K562 (cell line): ENCODE measurements around the gene PGBD1. TPM values are rescaled to one million over a fixed set of nuclear protein-coding genes. Genes with fewer than 3 reads are reported as not detected.

ENCODE experiments used
- ATAC-seq: fragments of 200-7000 bp; cut with Tn5 transposase; 3 replicates; pipeline ENCODE4 v1.9.1; 2020; ENCODE audit warnings: moderate library complexity
- BruUV-seq: library from RNA; stranded (reverse); fragments of 400-500 nt; replicated peaks from 2 replicates; lab custom pipeline; 2021; lab: Mats Ljungman, UMichigan
- CTCF ChIA-PET: fragments of 300-600 bp; formaldehyde crosslinking; extraction: SDS; loops from one replicate; lab custom pipeline; 2021; ENCODE audit warnings: low intra/inter-chr PET ratio; lab: Yijun Ruan, JAX
- POLR2A ChIA-PET: fragments of 300-600, 350-650 bp; sonication (Branson Sonifier 250); formaldehyde crosslinking; extraction: SDS; loops from one replicate; lab custom pipeline; 2021; ENCODE audit warnings: antibody characterized with exemption, inconsistent platforms; lab: Yijun Ruan, JAX
- DNase-seq, 4 experiments: peaks; one replicate each; pipeline versions ENCODE4 v3.0.0 to v3.0.0-alpha.2; 2011 to 2018; ENCODE audit warnings: low spot score in 3 of 4, mixed read lengths in 3 of 4; ENCODE audit errors: extremely low read depth in 1 of 4
- FAIRE-seq: peaks from 2 replicates; lab custom pipeline; 2011; peaks lifted over from hg19 to GRCh38; lab: Jason Lieb, UNC
- H2AFZ ChIP-seq: 2 replicates; pipeline ENCODE4 v1.6.0; 2011; ENCODE audit warnings: low read depth, low read length, control low read depth, inconsistent platforms
- H3K27ac ChIP-seq: fragments of 200-600 bp; 3 replicates; pipeline ENCODE4 v1.8.0; 2011; ENCODE audit warnings: low read depth, mild to moderate bottlenecking, control low read depth, inconsistent platforms, low read length, moderate library complexity, mixed read lengths; ENCODE audit errors: extremely low read depth
- H3K27me3 ChIP-seq, 2 experiments: fragments of 300-600 bp in 1 of 2; 2 replicates in 1 of 2; 3 replicates in 1 of 2; pipeline versions ENCODE4 v1.6.0 to v1.8.0; 2011; ENCODE audit warnings: inconsistent platforms in 2 of 2, low read length in 2 of 2, mild to moderate bottlenecking in 1 of 2, mixed read lengths in 1 of 2, moderate library complexity in 1 of 2; ENCODE audit not compliant: control insufficient read depth in 2 of 2, insufficient read depth in 2 of 2
- H3K36me3 ChIP-seq: fragments of 300-600 bp; 3 replicates; pipeline ENCODE4 v1.8.0; 2011; ENCODE audit warnings: mild to moderate bottlenecking, low read length, inconsistent platforms; ENCODE audit not compliant: control insufficient read depth, insufficient read depth
- H3K4me1 ChIP-seq, 2 experiments: fragments of 200-600 bp in 1 of 2; replicated peaks in 1 of 2; 2 replicates in 1 of 2; 3 replicates in 1 of 2; pipeline versions ENCODE4 v1.5.1 to v1.8.0; 2011; ENCODE audit warnings: inconsistent platforms in 2 of 2, low read length in 2 of 2, mild to moderate bottlenecking in 1 of 2, mixed read lengths in 1 of 2, moderate library complexity in 1 of 2; ENCODE audit not compliant: control insufficient read depth in 2 of 2, insufficient read depth in 2 of 2
- H3K4me2 ChIP-seq: 2 replicates; pipeline ENCODE4 v1.6.1; 2011; ENCODE audit warnings: low read length, control low read depth, inconsistent platforms, mixed read lengths; ENCODE audit not compliant: insufficient read depth
- H3K4me3 ChIP-seq: fragments of 200-600 bp; sonication (generic), shearing (Covaris generic); 2 replicates; pipeline ENCODE4 v1.5.1; 2016; ENCODE audit warnings: control low read depth, inconsistent platforms
- H3K79me2 ChIP-seq: fragments of 200-600 bp; 3 replicates; pipeline ENCODE4 v1.8.0; 2011; ENCODE audit warnings: low read length, inconsistent platforms; ENCODE audit not compliant: control insufficient read depth, insufficient read depth
- H3K9ac ChIP-seq, 2 experiments: 2 replicates each; pipeline versions ENCODE4 v1.6.0 to v1.6.1; 2011; ENCODE audit warnings: low read depth in 2 of 2, low read length in 2 of 2, control low read depth in 1 of 2, inconsistent platforms in 1 of 2, mild to moderate bottlenecking in 1 of 2, mixed read lengths in 1 of 2; ENCODE audit not compliant: insufficient read depth in 1 of 2
- H3K9me1 ChIP-seq: one replicate; pipeline ENCODE4 v1.6.0; 2011; ENCODE audit warnings: inconsistent platforms, mild to moderate bottlenecking, low read length, moderate library complexity; ENCODE audit not compliant: control insufficient read depth, insufficient read depth
- H3K9me3 ChIP-seq: replicated peaks from 2 replicates; pipeline ENCODE4 v1.5.1; 2011; ENCODE audit warnings: low read depth, low read length, inconsistent platforms; ENCODE audit not compliant: control insufficient read depth, insufficient read depth
- H4K20me1 ChIP-seq: replicated peaks from 2 replicates; pipeline ENCODE4 v1.6.1; 2011; ENCODE audit warnings: low read length, inconsistent platforms, mixed read lengths; ENCODE audit not compliant: control insufficient read depth, insufficient read depth
- CHD4 ChIP-seq: fragments of 200-600 bp; sonication (generic); IDR thresholded peaks from 3 replicates; pipeline ENCODE4 v1.6.1; 2012; ENCODE audit warnings: low read depth, mild to moderate bottlenecking, mixed read lengths, low read length, inconsistent platforms; ENCODE audit not compliant: insufficient read depth, insufficient replicate concordance, poor library complexity, severe bottlenecking
- DMBX1 ChIP-seq: fragments of 250-450 bp; sonication (Bioruptor Pico); IDR thresholded peaks from 2 replicates; pipeline ENCODE4 v1.8.0; 2022; ENCODE audit warnings: inconsistent platforms, mild to moderate bottlenecking, moderate library complexity, borderline replicate concordance
- DPF2 ChIP-seq: fragments of 450-650 bp; IDR thresholded peaks from 2 replicates; pipeline ENCODE4 v1.6.1; 2016
- GTF2E2 ChIP-seq: fragments of 200-800 bp; sonication (Bioruptor generic); IDR thresholded peaks from 2 replicates; pipeline ENCODE4 v1.6.1; 2016; ENCODE audit warnings: missing genetic modification characterization, missing compliant biosample characterization
- NR4A1 ChIP-seq, 2 experiments: fragments of 250-450 bp in 1 of 2; fragments of 450-650 bp in 1 of 2; sonication (Bioruptor Pico) in 1 of 2; IDR thresholded peaks; 2 replicates each; pipeline versions ENCODE4 v1.4.0 to v1.6.1; 2016 to 2020; ENCODE audit warnings: mild to moderate bottlenecking in 2 of 2, missing compliant biosample characterization in 1 of 2, missing genetic modification characterization in 1 of 2, moderate library complexity in 1 of 2
- PATZ1 ChIP-seq: fragments of 250-450 bp; sonication (Bioruptor Pico); IDR thresholded peaks from 2 replicates; pipeline ENCODE4 v1.5.0; 2020; ENCODE audit warnings: mild to moderate bottlenecking, borderline replicate concordance
- SLC30A9 ChIP-seq: fragments of 250-450 bp; sonication (Bioruptor Pico); IDR thresholded peaks from 2 replicates; pipeline ENCODE4 v1.8.0; 2022; ENCODE audit warnings: mild to moderate bottlenecking, moderate library complexity
- SNRNP70 ChIP-seq: fragments of 200-400 bp; formaldehyde crosslinking; optimal IDR thresholded peaks from 2 replicates; pipeline ENCODE3; 2017; ENCODE audit warnings: low read depth, low read length
- WGBS: fragments of 100-300 bp; shearing (Covaris generic); methylation state at CpG from one replicate; pipeline ENCODE4 v1.1.6; 2016; ENCODE audit warnings: low coverage, mixed read lengths; ENCODE audit not compliant: insufficient coverage; ENCODE audit errors: missing lambda C conversion rate; 5-methylcytosine and 5-hydroxymethylcytosine counted together
- in situ Hi-C: fragments of 300-500 bp; cut with MboI; formaldehyde crosslinking; loops from 4 replicates; pipeline ENCODE4 v1.15.0; 2018; ENCODE audit warnings: inconsistent platforms, mixed read lengths
- intact Hi-C: fragments of 100-400 bp; cut with micrococcal nuclease; formaldehyde crosslinking; loops from 2 replicates; pipeline ENCODE4 v1.14.2; 2022
- polyA plus RNA-seq, 8 experiments: library from polyadenylated mRNA; depleted of rRNA in 4 of 8; stranded (reverse) in 5 of 8; unstranded in 3 of 8; fragments of >200 nt; fragmentation: Nextera tagmentation in 2 of 8; fragmentation: Illumina TruSeq in 1 of 8; extraction: Ambion mirVana in 2 of 8; extraction: Trizol in 1 of 8; gene quantifications; 2 replicates each; pipeline versions ENCODE4 v1.2.1 to v1.2.3, GENCODE V29; 2011 to 2014; ENCODE audit warnings: inconsistent platforms in 1 of 8, missing spikeins in 1 of 8
- total RNA-seq, 7 experiments: library from RNA; depleted of rRNA in 6 of 7; stranded (reverse); fragments of >200 nt in 6 of 7; fragmentation: Illumina TruSeq in 2 of 7; extraction: Trizol in 2 of 7; gene quantifications; 2 replicates each; pipeline versions ENCODE4 v1.2.1 to v1.2.3, GENCODE V29; 2011 to 2021; ENCODE audit warnings: low replicate concordance in 1 of 7
- TF ChIP-seq, protein P1 (sequence below): fragments of 250-450 bp; sonication (Bioruptor Pico); IDR thresholded peaks from 2 replicates; pipeline ENCODE4 v1.4.0; 2020; ENCODE audit warnings: borderline replicate concordance
- TF ChIP-seq, protein P2 (sequence below): fragments of 200-800 bp; sonication (Bioruptor generic); IDR thresholded peaks from 2 replicates; pipeline ENCODE4 v1.6.1; 2017; ENCODE audit warnings: missing genetic modification characterization, missing compliant biosample characterization

PGBD1 gene
- total and polyA plus RNA-seq, 9 of the 15 experiments (the other 6 are each of a cell fraction or from before 2014, with no cell fraction given): 3.3 to 9.0 (median 7.3) TPM

GRCh38 chr6:28347119-28347518 is 65.7 kb downstream of the PGBD1 start:
- in situ Hi-C loops: no loop called here
- peak; percentile 20; the same call in 2 of the 3 replicates for ATAC-seq
- peak; percentile 6 for FAIRE-seq
- TF ChIP-seq, protein P1, sequence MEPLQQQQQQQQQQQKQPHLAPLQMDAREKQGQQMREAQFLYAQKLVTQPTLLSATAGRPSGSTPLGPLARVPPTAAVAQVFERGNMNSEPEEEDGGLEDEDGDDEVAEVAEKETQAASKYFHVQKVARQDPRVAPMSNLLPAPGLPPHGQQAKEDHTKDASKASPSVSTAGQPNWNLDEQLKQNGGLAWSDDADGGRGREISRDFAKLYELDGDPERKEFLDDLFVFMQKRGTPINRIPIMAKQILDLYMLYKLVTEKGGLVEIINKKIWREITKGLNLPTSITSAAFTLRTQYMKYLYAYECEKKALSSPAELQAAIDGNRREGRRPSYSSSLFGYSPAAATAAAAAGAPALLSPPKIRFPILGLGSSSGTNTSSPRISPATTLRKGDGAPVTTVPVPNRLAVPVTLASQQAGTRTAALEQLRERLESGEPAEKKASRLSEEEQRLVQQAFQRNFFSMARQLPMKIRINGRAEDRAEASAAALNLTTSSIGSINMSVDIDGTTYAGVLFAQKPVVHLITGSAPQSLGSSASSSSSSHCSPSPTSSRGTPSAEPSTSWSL (CRISPR knock-in tag): no peak
- TF ChIP-seq SLC30A9 (no peak), NR4A1 (CRISPR knock-in tag; IDR thresholded peaks at IDR 0.05) (no peak), NR4A1 (tag; IDR thresholded peaks at IDR 0.05) (no peak), CHD4 (no peak), DMBX1 (CRISPR knock-in tag) (peak; percentile 23; the same call in 1 of the 2 replicates), SNRNP70 (no peak), GTF2E2 (tag) (no peak), DPF2 (0 out of 2 replicates have a peak, but pooled peaks have one; percentile 38), PATZ1 (CRISPR knock-in tag) (no peak)
- TF ChIP-seq, protein P2, sequence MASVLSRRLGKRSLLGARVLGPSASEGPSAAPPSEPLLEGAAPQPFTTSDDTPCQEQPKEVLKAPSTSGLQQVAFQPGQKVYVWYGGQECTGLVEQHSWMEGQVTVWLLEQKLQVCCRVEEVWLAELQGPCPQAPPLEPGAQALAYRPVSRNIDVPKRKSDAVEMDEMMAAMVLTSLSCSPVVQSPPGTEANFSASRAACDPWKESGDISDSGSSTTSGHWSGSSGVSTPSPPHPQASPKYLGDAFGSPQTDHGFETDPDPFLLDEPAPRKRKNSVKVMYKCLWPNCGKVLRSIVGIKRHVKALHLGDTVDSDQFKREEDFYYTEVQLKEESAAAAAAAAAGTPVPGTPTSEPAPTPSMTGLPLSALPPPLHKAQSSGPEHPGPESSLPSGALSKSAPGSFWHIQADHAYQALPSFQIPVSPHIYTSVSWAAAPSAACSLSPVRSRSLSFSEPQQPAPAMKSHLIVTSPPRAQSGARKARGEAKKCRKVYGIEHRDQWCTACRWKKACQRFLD (CRISPR knock-in tag): no peak

More at GRCh38 chr6:28347119-28347518, 65.7 kb downstream of the PGBD1 start:
- ChIA-PET CTCF (interaction anchor here (0.7 kb wide), 1 partner anchor 127 kb away, joined by 3 read pairs; no protein-coding TSS in a partner anchor), POLR2A (interaction anchor here (0.6 to 5.1 kb wide), 5 partner anchors 9 to 454 kb away, joined by 3 to 60 read pairs (median 6); partner anchors contain the start of gene ZSCAN31)
- no peaks in the 10 kb centered on the region for H3K9me1 ChIP-seq
- no peaks in the 10 kb centered on the region for H4K20me1 ChIP-seq
- H3K27me3 ChIP-seq: no peaks in the 10 kb centered on the region
- H3K79me2 ChIP-seq: peaks cover 23% of the 10 kb centered on the region
- H3K36me3 ChIP-seq: no peaks in the 10 kb centered on the region
- WGBS: 0% methylated on average over 2 of the region's 2 CpGs
- no peak overlapping the region for H3K4me3 ChIP-seq
- BruUV-seq: no TSS peak
- peaks cover 13 to 43% of the 10 kb centered on the region in 2 experiments; a peak in 4 of 5 replicates for H3K4me1 ChIP-seq
- no peak overlapping the region for H2AFZ ChIP-seq
- no peak overlapping the region; the same call in 2 of the 3 replicates for H3K27ac ChIP-seq
- peak in 1 of 4 experiments; percentile 63 for DNase-seq
- no peaks in the 10 kb centered on the region for H3K9me3 ChIP-seq
- intact Hi-C loops: no loop called here
- no peak overlapping the region for H3K9ac ChIP-seq
- H3K4me2 ChIP-seq: no peak overlapping the region
